Neuronal stem cell (in vitro differentiated cells): ENCODE data around the gene ARFGAP1.

ENCODE experiments used
- DNase-seq: peaks from one replicate; pipeline ENCODE4 v3.0.0-alpha.2; 2013; ENCODE audit warnings: low spot score
- H2AFZ ChIP-seq: one replicate; pipeline ENCODE4 v1.6.1; 2013; ENCODE audit warnings: mild to moderate bottlenecking, low read length, inconsistent platforms
- H2AK5ac ChIP-seq: 2 replicates; pipeline ENCODE4 v1.6.1; 2013; ENCODE audit warnings: low read depth, mild to moderate bottlenecking, inconsistent platforms, low read length, moderate library complexity, mixed read lengths
- H2BK120ac ChIP-seq: 2 replicates; pipeline ENCODE4 v1.6.1; 2013; ENCODE audit warnings: low read depth, mild to moderate bottlenecking, inconsistent platforms, low read length, moderate library complexity, mixed read lengths
- H2BK12ac ChIP-seq: one replicate; pipeline ENCODE4 v1.6.1; 2013; ENCODE audit warnings: low read length, inconsistent platforms
- H2BK15ac ChIP-seq: 2 replicates; pipeline ENCODE4 v1.6.1; 2013; ENCODE audit warnings: mild to moderate bottlenecking, low read length, inconsistent platforms, mixed read lengths
- H2BK5ac ChIP-seq: one replicate; pipeline ENCODE4 v1.6.1; 2013; ENCODE audit warnings: inconsistent platforms, mild to moderate bottlenecking, low read length, moderate library complexity
- H3K14ac ChIP-seq: one replicate; pipeline ENCODE4 v1.6.1; 2013; ENCODE audit warnings: low read length, inconsistent platforms
- H3K18ac ChIP-seq: 2 replicates; pipeline ENCODE4 v1.6.1; 2013; ENCODE audit warnings: low read length, inconsistent platforms
- H3K23ac ChIP-seq: 2 replicates; pipeline ENCODE4 v1.6.1; 2013; ENCODE audit warnings: low read depth, mild to moderate bottlenecking, mixed read lengths, low read length, inconsistent platforms; ENCODE audit not compliant: poor library complexity
- H3K27ac ChIP-seq: replicated peaks from 3 replicates; pipeline ENCODE4 v1.5.1; 2013; ENCODE audit warnings: low read length, inconsistent platforms
- H3K27me3 ChIP-seq, 3 experiments: 2 replicates each; pipeline ENCODE4 v1.6.1; 2013; ENCODE audit warnings: low read length in 3 of 3, mild to moderate bottlenecking in 2 of 3, inconsistent platforms in 1 of 3, low read depth in 1 of 3, mixed read lengths in 1 of 3, moderate library complexity in 1 of 3; ENCODE audit not compliant: control insufficient read depth in 3 of 3, insufficient read depth in 3 of 3
- H3K36me3 ChIP-seq, 2 donors: replicated peaks in 1 of 2; 2 replicates each; pipeline ENCODE4 v1.6.1; 2013; ENCODE audit warnings: low read length in 2 of 2; ENCODE audit not compliant: control insufficient read depth in 2 of 2, insufficient read depth in 2 of 2
- H3K4ac ChIP-seq: 2 replicates; pipeline ENCODE4 v1.6.1; 2013; ENCODE audit warnings: inconsistent platforms, mild to moderate bottlenecking, low read length, moderate library complexity
- H3K4me1 ChIP-seq, 2 donors: 1 replicate in 1 of 2; 2 replicates in 1 of 2; pipeline ENCODE4 v1.6.1; 2013; ENCODE audit warnings: low read length in 2 of 2, low read depth in 1 of 2; ENCODE audit not compliant: control insufficient read depth in 2 of 2, insufficient read depth in 1 of 2
- H3K4me2 ChIP-seq: one replicate; pipeline ENCODE4 v1.6.1; 2013; ENCODE audit warnings: mild to moderate bottlenecking, low read length, inconsistent platforms; ENCODE audit not compliant: insufficient read depth, poor library complexity, severe bottlenecking
- H3K4me3 ChIP-seq, 2 donors: 2 replicates each; pipeline ENCODE4 v1.5.1; 2013; ENCODE audit warnings: low read length in 2 of 2, mild to moderate bottlenecking in 2 of 2, inconsistent platforms in 1 of 2, moderate library complexity in 1 of 2
- H3K79me1 ChIP-seq: one replicate; pipeline ENCODE4 v1.6.1; 2013; ENCODE audit warnings: low read depth, mild to moderate bottlenecking, inconsistent platforms, low read length, moderate library complexity
- H3K9ac ChIP-seq: one replicate; pipeline ENCODE4 v1.6.1; 2013; ENCODE audit warnings: mild to moderate bottlenecking, low read depth, low read length, inconsistent platforms; ENCODE audit not compliant: poor library complexity
- H3K9me3 ChIP-seq, 2 donors: replicated peaks in 1 of 2; 2 replicates each; pipeline versions ENCODE3 to v1.6.1; 2013; ENCODE audit warnings: low read length in 2 of 2, mild to moderate bottlenecking in 2 of 2, inconsistent platforms in 1 of 2, low read depth in 1 of 2, mixed read lengths in 1 of 2, moderate library complexity in 1 of 2; ENCODE audit not compliant: control insufficient read depth in 2 of 2, insufficient read depth in 1 of 2
- H4K8ac ChIP-seq: one replicate; pipeline ENCODE4 v1.6.1; 2013; ENCODE audit warnings: low read depth, mild to moderate bottlenecking, inconsistent platforms, low read length, moderate library complexity
- H4K91ac ChIP-seq: one replicate; pipeline ENCODE4 v1.6.1; 2013; ENCODE audit warnings: low read length, low read depth, mild to moderate bottlenecking, inconsistent platforms; ENCODE audit not compliant: poor library complexity
- WGBS, 2 donors: extraction: QIAGEN DNeasy Blood & Tissue Kit; methylation state at CpG; one replicate each; pipeline ENCODE4 v1.1.7; 2013; ENCODE audit warnings: missing lambda C conversion rate in 2 of 2, mixed read lengths in 1 of 2; ENCODE audit not compliant: insufficient read length in 2 of 2, insufficient replicate concordance in 1 of 2; ENCODE audit errors: extremely low coverage in 2 of 2; 5-methylcytosine and 5-hydroxymethylcytosine counted together

The ARFGAP1 gene

DNA sequence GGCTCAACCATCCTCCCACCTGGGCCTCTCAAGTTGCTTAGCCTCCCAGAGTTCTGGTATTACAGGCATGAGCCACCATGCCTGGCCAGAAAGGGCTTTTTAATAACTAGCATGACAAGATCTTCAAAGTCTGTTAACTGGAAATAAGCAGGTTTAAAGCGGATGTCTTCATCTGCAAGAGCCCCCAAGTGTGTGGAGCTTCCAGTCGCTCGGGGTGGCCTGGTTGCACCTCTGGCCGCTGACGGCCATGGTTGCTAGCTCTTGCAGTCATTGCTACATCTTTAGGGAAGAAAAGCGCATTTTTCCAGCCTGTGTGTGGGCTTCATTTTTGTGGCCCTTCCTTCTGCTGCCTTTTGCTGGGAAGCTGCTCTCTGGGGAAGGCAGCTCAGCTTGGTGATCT, 7.8 kb downstream of the ARFGAP1 start:
- no peak overlapping the region for H3K9ac ChIP-seq
- no peak overlapping the region for H3K4me3 ChIP-seq
- no peak overlapping the region for H3K4ac ChIP-seq
- H3K18ac ChIP-seq, result no peak overlapping the region
- H2BK5ac ChIP-seq, result no peak overlapping the region
- H2BK15ac ChIP-seq, result no peak overlapping the region
- WGBS, 2 donors, result no CpG with 5 or more reads among the region's 6 CpGs
- H4K91ac ChIP-seq, result no peak overlapping the region
- H3K79me1 ChIP-seq, result peaks cover 18% of the 10 kb centered on the region
- no peak overlapping the region for H3K14ac ChIP-seq
- H3K36me3 ChIP-seq, result peaks cover 53 to 97% of the 10 kb centered on the region in 2 donors
- no peak overlapping the region for H2BK120ac ChIP-seq
- H2AFZ ChIP-seq, result no peak overlapping the region
- H3K27me3 ChIP-seq, result no peaks in the 10 kb centered on the region
- no peak overlapping the region for H2BK12ac ChIP-seq
- no peak overlapping the region for H4K8ac ChIP-seq
- H3K4me2 ChIP-seq, result no peak overlapping the region
- H2AK5ac ChIP-seq, result no peak overlapping the region
- no peak overlapping the region for H3K27ac ChIP-seq
- no peak overlapping the region for H3K23ac ChIP-seq
- DNase-seq, result no peak
- no peaks in the 10 kb centered on the region for H3K9me3 ChIP-seq
- H3K4me1 ChIP-seq, result no peaks in the 10 kb centered on the region

DNA sequence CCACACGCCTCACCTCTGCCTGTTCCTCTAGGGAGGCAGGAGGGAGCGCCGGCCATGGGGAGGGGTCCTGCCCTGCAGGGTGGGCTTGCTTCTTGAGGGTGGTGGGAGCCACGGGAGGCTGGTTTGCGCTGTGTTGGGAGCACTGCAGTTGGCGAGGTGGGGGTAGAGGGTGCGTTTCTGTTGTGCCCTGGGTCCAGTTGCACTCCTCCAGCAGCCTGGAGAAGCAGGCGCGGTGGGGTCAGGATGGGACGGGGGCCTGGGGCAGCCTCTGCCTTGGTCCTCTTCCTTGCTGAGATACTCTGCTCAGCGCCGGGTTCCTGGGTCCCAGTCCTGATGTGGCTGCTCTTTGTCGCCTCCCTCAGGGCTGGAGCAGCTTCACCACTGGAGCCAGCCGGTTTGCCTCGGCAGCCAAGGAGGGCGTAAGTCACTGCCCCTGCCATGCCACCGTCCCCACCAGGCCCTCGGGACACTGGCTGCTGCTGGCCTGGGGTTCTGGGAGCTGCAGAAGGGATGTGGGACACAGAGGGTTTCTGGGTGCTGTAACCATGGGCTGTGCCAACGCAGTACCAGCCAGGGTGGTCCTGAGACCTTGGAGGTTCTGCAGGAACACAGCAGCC, 8.4 kb downstream of the ARFGAP1 start:
- no peak overlapping the region for H2BK120ac ChIP-seq
- no peak overlapping the region for H2BK12ac ChIP-seq
- peaks cover 15% of the 10 kb centered on the region for H3K79me1 ChIP-seq
- H2BK15ac ChIP-seq, result no peak overlapping the region
- H3K23ac ChIP-seq, result no peak overlapping the region
- peaks cover 59 to 98% of the 10 kb centered on the region in 2 donors for H3K36me3 ChIP-seq
- no peaks in the 10 kb centered on the region for H3K9me3 ChIP-seq
- no peak overlapping the region for H4K8ac ChIP-seq
- no peak overlapping the region for H3K27ac ChIP-seq
- H2AFZ ChIP-seq, result no peak overlapping the region
- no peak overlapping the region for H3K14ac ChIP-seq
- H3K27me3 ChIP-seq, result no peaks in the 10 kb centered on the region
- no peaks in the 10 kb centered on the region for H3K4me1 ChIP-seq
- H3K18ac ChIP-seq, result peak overlapping the region; percentile 48
- WGBS, 2 donors, result no CpG with 5 or more reads among the region's 19 CpGs
- H2AK5ac ChIP-seq, result no peak overlapping the region
- H3K9ac ChIP-seq, result no peak overlapping the region
- H3K4me2 ChIP-seq, result no peak overlapping the region
- H4K91ac ChIP-seq, result no peak overlapping the region
- H3K4me3 ChIP-seq, result no peak overlapping the region
- H2BK5ac ChIP-seq, result no peak overlapping the region
- no peak overlapping the region for H3K4ac ChIP-seq
- DNase-seq, result no peak

DNA sequence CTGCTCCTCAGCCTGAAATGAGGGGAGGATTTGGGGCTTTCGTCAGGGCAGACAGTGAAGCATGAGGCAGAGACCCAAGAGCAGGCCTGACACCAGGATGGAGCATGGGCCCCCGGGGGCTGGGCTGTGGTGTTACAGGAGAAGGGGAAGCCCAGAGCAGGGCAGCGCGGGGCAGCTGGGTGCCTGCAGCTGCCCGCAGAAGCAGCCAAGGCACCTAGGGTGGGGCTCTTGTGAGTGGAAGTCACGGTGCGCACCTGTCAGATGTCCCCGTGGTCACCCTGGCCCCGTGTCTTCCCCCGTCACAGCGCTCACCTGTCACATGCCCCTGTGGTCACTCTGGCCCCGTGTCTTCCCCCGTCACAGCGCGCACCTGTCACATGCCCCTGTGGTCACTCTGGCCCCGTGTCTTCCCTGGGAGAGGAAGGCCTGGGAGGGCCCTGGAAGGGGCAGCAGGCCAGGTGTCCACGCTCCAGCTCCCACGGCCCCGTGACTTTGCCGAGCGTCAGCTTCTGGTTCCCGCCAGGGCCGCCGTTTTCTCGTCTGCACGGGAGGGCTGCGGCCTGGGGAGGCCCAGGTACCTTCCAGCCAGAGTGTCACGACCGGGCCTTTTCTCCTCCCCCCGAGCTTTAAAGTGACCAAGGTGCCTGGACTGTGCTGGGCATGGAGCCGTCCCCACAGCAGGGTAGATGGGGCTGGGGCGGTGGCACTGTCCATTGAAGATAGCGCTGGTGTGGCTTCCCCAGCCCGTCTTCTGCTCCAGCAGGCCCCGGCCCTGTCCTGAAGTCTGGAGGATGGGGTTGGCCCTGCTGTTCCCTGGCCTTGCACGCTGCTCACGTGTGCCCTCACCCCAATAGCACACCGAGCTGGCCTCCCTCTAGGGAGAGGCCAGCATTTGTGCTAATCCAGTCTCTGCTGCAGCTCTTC, 9.4 kb downstream of the ARFGAP1 start:
- no CpG with 5 or more reads among the region's 38 CpGs for WGBS, 2 donors

DNA sequence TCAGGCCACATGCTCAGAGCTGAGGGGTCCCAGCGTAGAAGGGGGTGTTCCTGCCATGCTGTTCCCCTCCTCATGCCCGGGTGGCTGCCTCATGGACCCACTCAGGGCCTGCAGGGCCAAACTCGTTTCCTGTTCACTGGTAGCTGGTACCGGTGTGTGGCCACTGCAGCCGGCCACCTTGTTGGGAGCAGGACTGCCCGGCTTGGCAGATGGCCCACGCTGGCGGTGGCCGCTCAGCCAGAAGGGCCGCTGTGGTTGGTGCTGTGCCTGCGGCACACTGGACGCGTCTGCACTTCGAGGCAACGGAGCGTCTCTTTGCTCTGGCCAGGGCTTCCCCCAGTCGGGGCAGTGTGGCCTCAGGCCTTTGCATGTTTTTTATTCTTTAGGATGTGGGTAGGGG, 10.3 kb downstream of the ARFGAP1 start:
- H4K8ac ChIP-seq, result no peak overlapping the region
- H2BK12ac ChIP-seq, result no peak overlapping the region
- no peak overlapping the region for H3K27ac ChIP-seq
- no peak overlapping the region for H2AK5ac ChIP-seq
- no peak overlapping the region for H3K14ac ChIP-seq
- H2BK5ac ChIP-seq, result peak overlapping the region; percentile 75
- H2BK15ac ChIP-seq, result no peak overlapping the region
- peak overlapping the region; percentile 30 for H3K9ac ChIP-seq
- DNase-seq, result no peak
- no peaks in the 10 kb centered on the region for H3K4me1 ChIP-seq
- H3K4me2 ChIP-seq, result peak overlapping the region; percentile 11
- no CpG with 5 or more reads among the region's 17 CpGs for WGBS, 2 donors
- H2BK120ac ChIP-seq, result no peak overlapping the region
- no peak overlapping the region for H3K18ac ChIP-seq
- H3K79me1 ChIP-seq, result peaks cover 8% of the 10 kb centered on the region
- H4K91ac ChIP-seq, result no peak overlapping the region
- H3K4me3 ChIP-seq, result no peak overlapping the region
- no peaks in the 10 kb centered on the region for H3K27me3 ChIP-seq
- H3K23ac ChIP-seq, result peak overlapping the region; percentile 65
- H3K36me3 ChIP-seq, result peaks cover 49 to 93% of the 10 kb centered on the region in 2 donors
- no peak overlapping the region for H2AFZ ChIP-seq
- H3K4ac ChIP-seq, result no peak overlapping the region
- H3K9me3 ChIP-seq, result no peaks in the 10 kb centered on the region

More for the DNA sequence above, 9.4 kb downstream of the ARFGAP1 start:
- Histone ChIP-seq H2BK5ac (peak overlapping the region; percentile 53), H3K18ac (no peak overlapping the region), H3K36me3 (peaks cover 55 to 94% of the 10 kb centered on the region in 2 donors), H3K27me3 (no peaks in the 10 kb centered on the region), H3K4ac (no peak overlapping the region), H2BK120ac (no peak overlapping the region), H2BK15ac (no peak overlapping the region), H3K4me2 (no peak overlapping the region), H2BK12ac (no peak overlapping the region), H2AK5ac (no peak overlapping the region), H3K9ac (no peak overlapping the region), H4K91ac (no peak overlapping the region), H4K8ac (no peak overlapping the region), H3K27ac (no peak overlapping the region), H3K9me3 (no peaks in the 10 kb centered on the region), H3K4me1 (no peaks in the 10 kb centered on the region), H3K14ac (no peak overlapping the region), H2AFZ (no peak overlapping the region), H3K79me1 (peaks cover 12% of the 10 kb centered on the region), H3K4me3 (no peak overlapping the region), H3K23ac (no peak overlapping the region)
- DNase-seq, result no peak
